LHCN-M2 (cell line): ENCODE data around the gene PPID. TPM values are rescaled to one million over a fixed set of nuclear protein-coding genes. Genes with fewer than 3 reads are reported as not detected.
"Not testable (repeated sequence)": the region's sequence is repeated elsewhere in the genome, so short reads cannot be mapped to it uniquely, and the experiment has no call there.

Source experiments
- DNase-seq: peaks from one replicate; pipeline ENCODE4 v3.0.0-alpha.2; 2012; ENCODE audit warnings: low read depth
- polyA plus RNA-seq: library from polyadenylated mRNA; unstranded; fragments of >200 nt; gene quantifications from one replicate; pipeline ENCODE4 v1.2.1, GENCODE V29; 2012; ENCODE audit warnings: missing spikeins
- total RNA-seq: library from RNA; depleted of rRNA; stranded (reverse); fragments of >200 nt; gene quantifications from 2 replicates; pipeline ENCODE4 v1.2.3, GENCODE V29; 2014; rRNA removed

The PPID gene
- 31.5 and 35.5 TPM in 2 replicates for total RNA-seq
- 18.0 TPM for polyA plus RNA-seq

- peak; percentile 82 for DNase-seq
These were observed at the start of gene PPID for GRCh38 chr4:158722917-158723793. Gene PPID, minus strand, starts transcription at chr4:158723396. Its CDS starts 108 bp downstream, at chr4:158723288.

- no peak for DNase-seq
These were observed 48.6 kb upstream of the PPID start for GRCh38 chr4:158771776-158772175.

GRCh38 chr4:158770671-158771070 lies 47.5 kb upstream of the PPID start:
- no peak for DNase-seq

- peak; percentile 37 for DNase-seq
These were observed 46.2 kb upstream of the PPID start for GRCh38 chr4:158769175-158769921.

- DNase-seq = peak; percentile 57
These were observed 45.5 kb upstream of the PPID start, which contains the start of gene FNIP2 for GRCh38 chr4:158768555-158769174. Gene FNIP2, plus strand, starts transcription at chr4:158769026. Its CDS starts 187 bp downstream, at chr4:158769213.

- no peak for DNase-seq
These were observed 44.3 kb upstream of the PPID start for GRCh38 chr4:158767451-158767850.

- no peak for DNase-seq
These were observed 43.3 kb upstream of the PPID start for GRCh38 chr4:158766434-158767044.

- DNase-seq = no peak
These were observed 40.3 kb upstream of the PPID start for GRCh38 chr4:158763462-158763861.

GRCh38 chr4:158762553-158762952 lies 39.4 kb upstream of the PPID start:
- no peak for DNase-seq

- DNase-seq = peak; percentile 63
These were observed 37.7 kb upstream of the PPID start for GRCh38 chr4:158760866-158761265.

- not testable (repeated sequence) for DNase-seq
These were observed 36.3 kb upstream of the PPID start for GRCh38 chr4:158759539-158759938.

GRCh38 chr4:158758703-158759102 lies 35.5 kb upstream of the PPID start:
- DNase-seq = no peak

- peak; percentile 22 for DNase-seq
These were observed 34.9 kb upstream of the PPID start for GRCh38 chr4:158758142-158758541.

- no peak for DNase-seq
These were observed 33.4 kb upstream of the PPID start for GRCh38 chr4:158756588-158756987.

GRCh38 chr4:158755819-158756218 lies 32.6 kb upstream of the PPID start:
- DNase-seq = not testable (repeated sequence)

GRCh38 chr4:158754385-158755180 lies 31.4 kb upstream of the PPID start:
- no peak for DNase-seq

GRCh38 chr4:158750379-158750778 lies 27.2 kb upstream of the PPID start:
- DNase-seq = peak; percentile 45

- not testable (repeated sequence) for DNase-seq
These were observed 23.3 kb upstream of the PPID start for GRCh38 chr4:158746537-158746936.

GRCh38 chr4:158741326-158742021 lies 18.3 kb upstream of the PPID start:
- no peak for DNase-seq

- DNase-seq = no peak
These were observed 16.4 kb upstream of the PPID start for GRCh38 chr4:158739600-158739999.
